Measurements from ENCODE around the gene TRIM73.
"Not testable (repeated sequence)": the region's sequence is repeated elsewhere in the genome, so short reads cannot be mapped to it uniquely, and the experiment has no call there.

TRIM73 gene

DNA sequence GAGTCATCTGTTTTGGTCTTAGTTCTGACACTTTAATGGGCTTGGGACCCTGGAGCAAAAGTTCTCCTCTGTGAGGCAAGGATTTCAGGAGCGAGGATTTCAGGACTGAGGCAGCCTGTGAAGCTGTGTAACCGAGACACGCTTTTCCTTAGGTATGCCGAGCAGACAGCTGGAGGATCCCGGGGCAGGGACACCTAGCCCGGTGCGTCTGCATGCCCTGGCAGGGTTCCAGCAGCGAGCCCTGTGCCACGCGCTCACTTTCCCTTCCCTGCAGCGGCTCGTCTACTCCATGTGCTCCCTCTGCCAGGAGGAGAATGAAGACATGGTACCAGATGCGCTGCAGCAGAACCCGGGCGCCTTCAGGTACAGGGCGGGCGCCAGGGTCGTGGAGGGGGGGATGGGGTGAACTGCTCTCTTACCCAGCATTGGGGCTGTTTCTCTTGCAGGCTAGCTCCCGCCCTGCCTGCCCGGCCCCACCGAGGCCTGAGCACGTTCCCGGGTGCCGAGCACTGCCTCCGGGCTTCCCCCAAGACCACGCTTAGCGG lies 20.5 kb downstream of the TRIM73 start:
- not testable (repeated sequence) for DNase-seq (ENCODE audit: low read depth)

DNA sequence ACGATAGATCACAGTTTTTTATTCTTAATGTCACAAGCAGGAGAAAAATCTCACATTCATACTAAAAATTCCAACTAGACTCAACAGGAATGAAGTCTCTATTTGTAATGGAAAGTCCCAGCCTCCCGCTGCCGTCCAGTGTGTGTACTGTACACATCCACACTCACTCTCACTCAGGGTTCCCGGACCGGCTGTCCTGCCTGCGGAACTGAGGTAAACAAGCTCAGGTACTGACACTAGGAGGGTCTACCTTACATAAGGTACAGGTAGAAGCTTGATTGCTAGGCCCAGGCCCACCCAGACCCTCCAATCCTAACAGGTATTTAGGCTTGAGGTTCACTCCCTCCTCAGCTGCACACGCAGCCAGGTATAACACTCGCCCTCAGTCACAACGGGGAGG lies 21.4 kb downstream of the TRIM73 start:
- not testable (repeated sequence) for DNase-seq (ENCODE audit: low read depth)

DNA sequence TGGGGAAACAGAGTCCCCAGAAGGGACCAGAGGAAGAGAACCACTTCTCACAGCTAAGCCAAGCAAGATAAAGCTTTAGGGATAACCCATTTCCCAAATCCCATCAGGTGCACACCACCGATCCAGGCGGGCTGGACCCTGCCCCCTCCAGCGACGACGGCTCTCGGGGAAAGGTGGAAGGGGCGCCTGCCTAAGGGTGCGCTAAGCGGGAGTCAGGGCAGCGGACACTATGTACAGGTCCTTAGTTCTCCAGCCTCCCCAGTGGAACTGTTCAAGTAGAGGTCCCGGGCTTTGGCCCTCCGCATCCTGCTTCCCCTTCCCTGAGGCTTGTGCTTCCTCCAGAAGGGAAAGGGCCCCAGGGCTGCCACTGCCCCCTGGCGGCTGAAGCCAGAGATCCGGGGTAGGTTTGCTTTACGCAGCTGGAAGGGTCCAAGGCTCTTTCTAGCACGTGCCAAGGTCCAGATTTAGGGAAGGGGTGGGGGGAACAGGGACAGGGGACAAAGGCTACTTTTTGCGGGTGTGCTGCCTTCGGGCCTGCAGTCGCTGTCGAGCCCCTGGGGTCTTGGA lies 22.9 kb downstream of the TRIM73 start:
- DNase-seq (ENCODE audit: low read depth), result not testable (repeated sequence)

DNA sequence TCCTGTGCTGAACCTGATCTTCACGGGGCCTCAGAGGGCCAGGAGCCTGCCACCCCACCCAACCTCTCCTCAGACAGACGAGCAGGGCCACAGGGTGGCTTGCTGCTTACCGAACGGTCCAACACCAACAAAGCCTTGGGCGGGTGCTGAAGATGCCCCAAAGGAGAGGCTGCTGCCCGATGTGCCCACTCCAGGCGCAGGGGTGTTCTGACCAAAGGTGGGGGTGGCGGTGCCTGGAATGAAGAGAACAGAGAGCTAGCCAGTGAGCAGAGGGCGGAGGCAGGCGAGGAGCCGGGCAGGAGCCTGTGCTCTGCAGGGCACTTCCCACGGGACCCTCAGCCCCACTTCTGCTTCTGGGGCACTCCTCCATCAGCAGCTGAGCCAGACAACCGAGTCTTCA lies 23.8 kb downstream of the TRIM73 start:
- DNase-seq (ENCODE audit: low read depth), result not testable (repeated sequence)

DNA sequence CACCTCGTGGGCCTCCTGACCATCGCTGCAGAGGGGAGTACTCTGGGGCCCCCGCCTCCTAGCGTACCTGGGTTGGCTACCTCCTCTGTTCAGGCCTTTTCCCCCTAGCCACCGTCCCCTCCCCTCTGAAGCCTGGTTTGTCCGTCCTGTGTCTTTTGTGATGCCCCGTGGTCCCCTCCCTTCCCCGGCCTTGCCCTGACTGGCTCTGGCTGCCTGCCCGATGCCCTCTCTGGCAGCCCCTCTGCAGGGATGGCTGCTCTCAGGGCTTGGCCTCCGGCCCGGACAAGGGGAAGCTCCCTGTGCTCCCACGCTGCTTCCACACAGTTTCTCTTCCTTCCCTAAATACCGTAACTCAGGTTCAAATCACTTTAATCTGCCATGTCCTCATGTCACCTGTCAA lies 24.3 kb downstream of the TRIM73 start:
- DNase-seq (ENCODE audit: low read depth), result not testable (repeated sequence)

DNA sequence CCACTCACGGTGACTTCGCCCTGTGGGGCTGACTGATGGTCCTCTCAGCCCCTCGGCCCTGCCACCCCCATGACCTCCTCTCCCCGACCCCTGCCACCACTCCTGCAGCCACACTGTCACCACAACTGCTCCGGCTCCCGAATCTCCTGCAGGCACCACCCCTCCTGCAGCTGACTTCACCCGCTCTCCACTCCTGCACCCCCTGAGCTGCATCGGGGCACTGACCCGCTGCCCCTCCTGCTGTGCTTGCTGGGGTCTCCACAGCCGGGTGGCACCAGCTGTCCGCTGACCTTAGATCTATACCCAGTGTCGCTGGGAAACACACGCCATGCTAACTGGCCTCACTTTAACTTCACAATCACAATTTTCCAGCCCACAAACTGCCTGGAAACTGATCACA lies 24.7 kb downstream of the TRIM73 start:
- not testable (repeated sequence) for DNase-seq (ENCODE audit: low read depth)

DNA sequence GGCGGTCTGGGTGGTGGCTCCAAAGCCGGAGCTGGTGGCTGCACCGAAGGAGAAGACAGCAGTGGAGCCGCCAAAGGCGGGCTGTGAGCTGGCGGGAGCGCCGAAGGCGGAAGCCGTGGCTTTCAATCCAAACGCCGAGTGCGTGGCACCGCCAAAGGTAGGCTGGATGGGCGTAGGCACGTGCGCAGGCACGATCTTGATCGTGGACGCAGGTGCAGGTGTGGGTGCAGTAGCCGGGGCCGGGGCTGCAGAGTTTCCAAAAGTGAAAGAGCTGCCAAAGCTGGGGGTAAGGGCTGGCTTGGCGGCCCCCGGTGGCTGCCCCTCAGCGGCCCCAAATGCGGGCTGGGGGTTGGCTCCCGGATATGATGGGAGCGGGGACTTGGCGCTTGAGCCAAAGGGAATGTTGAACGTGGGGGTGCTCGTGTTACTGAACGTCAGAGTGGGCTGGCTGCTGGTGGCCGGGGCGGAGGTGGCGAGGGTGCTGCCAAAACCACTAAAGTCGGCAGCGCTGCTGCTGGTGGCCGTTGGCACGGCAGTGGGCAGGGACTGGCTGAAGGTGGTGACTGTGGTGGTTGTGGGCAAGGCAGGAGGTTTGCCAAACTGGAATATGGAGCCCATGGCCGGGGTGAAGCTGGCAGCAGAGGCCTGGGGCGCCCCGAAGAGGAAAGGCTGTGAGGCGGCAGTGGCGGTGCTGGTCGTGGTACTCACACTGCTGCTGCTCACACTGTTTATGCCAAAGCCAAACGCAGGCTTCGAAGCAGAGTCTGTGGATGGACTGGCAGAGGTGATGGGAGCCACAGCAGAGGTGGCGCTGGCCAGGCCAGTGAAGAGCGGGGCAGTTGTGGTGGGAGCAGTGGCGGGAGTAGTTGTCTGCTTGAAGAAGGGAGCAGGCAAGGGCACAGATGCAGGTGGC lies 26.6 kb downstream of the TRIM73 start:
- not testable (repeated sequence) for DNase-seq (ENCODE audit: low read depth)

DNA sequence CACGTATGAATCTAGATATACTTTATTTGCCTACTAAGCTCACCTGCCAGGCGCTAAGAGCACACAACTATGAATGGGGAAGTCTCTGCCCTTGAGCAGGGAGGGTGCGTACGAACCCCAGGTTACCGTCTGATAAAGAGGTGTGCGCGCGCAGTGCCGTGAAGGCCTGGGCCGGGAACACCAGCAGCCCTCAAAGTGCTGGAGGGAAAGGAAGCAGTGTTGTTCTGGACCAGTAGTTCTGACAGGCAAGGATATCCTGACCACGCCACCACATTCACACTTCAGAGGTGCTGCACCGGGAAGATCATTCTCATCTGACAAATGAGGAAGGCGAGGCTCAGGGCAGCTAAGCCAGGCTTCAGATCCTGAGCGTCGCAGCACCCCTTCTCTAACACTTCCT lies 28.1 kb downstream of the TRIM73 start:
- not testable (repeated sequence) for DNase-seq (ENCODE audit: low read depth)

DNA sequence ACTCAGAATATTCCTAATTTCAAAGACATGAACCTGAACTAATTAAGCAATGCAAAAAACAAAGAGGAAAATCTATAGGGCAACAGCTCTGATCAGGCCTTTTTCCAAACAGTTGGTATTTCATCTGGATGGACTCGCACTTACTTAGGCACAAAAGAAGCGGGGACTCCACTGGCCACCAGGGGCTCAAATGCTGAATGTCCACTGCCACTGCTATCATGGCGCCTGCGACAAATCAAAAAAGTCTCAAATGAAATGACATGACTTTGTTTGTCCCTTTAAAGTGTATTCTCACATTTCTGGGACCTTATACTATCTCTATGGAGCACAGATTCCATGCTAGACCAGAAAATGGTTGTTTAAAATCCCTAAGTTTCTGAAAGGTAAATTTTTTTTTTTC lies 43.6 kb downstream of the TRIM73 start:
- not testable (repeated sequence) for DNase-seq (ENCODE audit: low read depth)

DNA sequence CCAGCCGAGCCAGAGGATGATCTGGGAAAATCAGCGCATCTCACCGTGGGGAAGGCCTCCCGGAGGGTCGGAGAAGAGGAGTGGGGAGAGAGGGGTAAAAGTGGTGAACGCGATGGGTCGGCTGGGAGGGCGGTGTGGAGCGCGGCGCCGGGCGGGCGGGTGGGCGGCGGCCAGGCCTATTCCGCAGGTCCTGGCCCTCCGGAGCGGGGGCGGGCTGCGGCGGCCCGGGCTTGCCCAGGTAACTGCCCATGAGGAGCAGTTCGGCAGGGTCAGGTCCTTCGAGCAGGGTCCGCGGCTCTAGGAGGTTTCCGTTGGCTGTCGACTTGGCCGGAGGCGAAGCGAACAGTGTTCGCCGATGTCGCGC lies 46.7 kb downstream of the TRIM73 start:
- DNase-seq (ENCODE audit: low read depth), result not testable (repeated sequence)

DNA sequence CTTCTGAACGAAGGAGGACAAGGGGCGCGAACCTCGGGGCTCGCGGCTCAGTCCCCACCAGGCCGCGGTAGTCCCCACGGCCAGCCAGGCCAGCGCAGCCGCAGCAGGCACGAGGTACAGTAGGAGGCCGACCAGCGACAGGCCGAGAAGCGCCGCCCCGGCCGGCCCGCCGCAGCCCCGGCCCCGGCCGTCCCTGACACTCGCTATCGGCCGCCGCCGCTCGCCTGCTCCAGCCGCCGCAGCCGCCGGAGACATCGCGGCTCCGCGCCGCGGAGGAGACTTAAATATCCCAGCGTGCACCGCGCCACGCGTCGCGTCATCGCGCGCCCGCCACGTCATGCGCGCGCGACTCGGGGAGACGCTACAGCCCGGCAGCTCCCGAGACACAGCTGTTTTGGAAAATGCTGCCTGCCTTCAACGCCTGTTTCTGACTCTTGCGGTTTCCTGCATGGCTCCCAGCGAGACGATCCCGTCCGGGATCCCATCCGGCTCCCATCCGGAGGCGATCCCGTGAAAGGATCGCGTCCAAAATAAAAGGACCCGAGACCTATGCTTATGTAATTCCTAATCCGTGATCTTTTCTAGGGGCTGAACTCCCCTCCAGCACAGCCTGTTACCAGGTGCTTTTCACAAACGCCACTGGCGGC lies 47.2 kb downstream of the TRIM73 start:
- not testable (repeated sequence) for DNase-seq (ENCODE audit: low read depth)

DNA sequence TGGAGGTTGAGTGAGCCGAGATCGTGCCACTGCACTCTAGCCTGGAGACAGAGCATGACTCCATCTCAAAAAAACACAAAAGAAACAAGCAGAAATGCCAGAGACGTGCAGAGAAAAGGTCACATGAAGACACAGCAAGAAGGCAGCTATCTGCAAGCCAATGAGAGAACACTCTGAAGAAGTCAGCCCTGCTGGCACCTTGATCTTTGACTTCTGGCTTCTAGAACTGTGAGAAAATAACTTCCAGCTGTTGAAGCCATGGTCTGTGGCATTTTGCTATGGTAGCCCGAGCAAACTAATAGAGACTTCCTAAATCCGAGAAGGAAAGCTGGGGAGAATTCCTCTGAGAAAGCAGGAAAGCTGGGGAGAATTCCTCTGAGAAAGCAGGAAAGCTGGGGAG lies 54.5 kb downstream of the TRIM73 start:
- DNase-seq (ENCODE audit: low read depth), result not testable (repeated sequence)

DNA sequence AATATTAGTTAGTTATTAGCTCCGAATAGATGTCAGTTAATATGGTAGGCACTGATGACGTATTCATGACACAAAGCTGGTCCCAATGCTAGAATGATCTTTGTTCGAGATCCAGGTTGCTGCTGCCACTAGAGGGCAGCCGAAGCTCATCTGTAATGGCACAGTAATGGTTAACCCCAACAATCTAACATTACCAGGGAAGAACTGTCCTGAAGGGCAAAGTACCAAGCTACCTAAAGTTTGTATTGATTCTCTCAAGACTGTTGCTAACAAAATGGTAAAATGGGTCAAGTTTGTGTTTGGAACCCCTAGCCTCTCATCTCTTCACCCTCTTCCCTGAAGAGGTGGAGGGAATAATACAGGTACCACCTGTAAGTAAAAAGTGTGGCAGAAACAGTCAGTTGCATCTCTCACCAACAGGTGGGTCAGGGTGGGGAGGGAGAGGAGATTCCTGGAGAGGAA lies 57.1 kb downstream of the TRIM73 start:
- DNase-seq (ENCODE audit: low read depth), result not testable (repeated sequence)

Measured in activated T-helper 9 cell treated with anti-CD3 and anti-CD28 coated beads, Interleukin-2, amount 50 U/mL, for 16 hours (primary cell).